ENCODE data around the gene CACNA1C.

The CACNA1C gene

GRCh38 chr12:2289525-2289924, 236.7 kb downstream of the CACNA1C start:
- no peak for DNase-seq (ENCODE audit: low read depth in 1 of 2, low spot score in 1 of 2)
- in situ Hi-C loops (cut with HindIII; ENCODE audit: low pct_unique_long_range_greater_than_20kb, low sequenced_read_pairs), result no loop called here
- no peak for TF ChIP-seq JUND (IDR thresholded peaks at IDR 0.05; ENCODE audit: low read depth)

DNA sequence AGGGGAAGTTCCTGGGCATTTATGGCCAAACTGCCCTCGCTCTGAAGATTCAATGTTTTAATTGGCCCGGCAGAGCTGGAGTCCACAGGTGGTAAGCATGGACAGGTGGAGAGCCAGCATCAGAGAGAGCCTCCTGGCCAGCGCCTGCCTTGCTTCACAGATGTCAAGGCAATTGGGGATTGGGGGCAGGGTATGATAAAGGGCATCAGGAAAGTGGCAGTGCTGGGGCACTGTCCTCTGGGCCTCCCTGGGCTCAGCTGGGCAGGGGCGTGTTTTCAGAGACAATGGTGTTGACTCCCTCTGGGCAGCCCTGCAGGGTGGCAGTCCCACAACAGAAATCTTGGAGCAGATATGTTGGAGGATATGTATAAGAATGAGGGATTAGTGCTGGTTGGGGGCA, 237.3 kb downstream of the CACNA1C start:
- DNase-seq (ENCODE audit: low read depth in 1 of 2, low spot score in 1 of 2), result no peak

GRCh38 chr12:2290516-2291065, 237.8 kb downstream of the CACNA1C start:
- no peak for DNase-seq (ENCODE audit: low read depth in 1 of 2, low spot score in 1 of 2)
- in situ Hi-C loops (cut with HindIII; ENCODE audit: low pct_unique_long_range_greater_than_20kb, low sequenced_read_pairs), result no loop called here
- no peak for TF ChIP-seq JUND (IDR thresholded peaks at IDR 0.05; ENCODE audit: low read depth)

More for the DNA sequence above, 237.3 kb downstream of the CACNA1C start:
- in situ Hi-C loops (cut with HindIII; ENCODE audit: low pct_unique_long_range_greater_than_20kb, low sequenced_read_pairs), result no loop called here
- no peak for TF ChIP-seq JUND (IDR thresholded peaks at IDR 0.05; ENCODE audit: low read depth)

DNA sequence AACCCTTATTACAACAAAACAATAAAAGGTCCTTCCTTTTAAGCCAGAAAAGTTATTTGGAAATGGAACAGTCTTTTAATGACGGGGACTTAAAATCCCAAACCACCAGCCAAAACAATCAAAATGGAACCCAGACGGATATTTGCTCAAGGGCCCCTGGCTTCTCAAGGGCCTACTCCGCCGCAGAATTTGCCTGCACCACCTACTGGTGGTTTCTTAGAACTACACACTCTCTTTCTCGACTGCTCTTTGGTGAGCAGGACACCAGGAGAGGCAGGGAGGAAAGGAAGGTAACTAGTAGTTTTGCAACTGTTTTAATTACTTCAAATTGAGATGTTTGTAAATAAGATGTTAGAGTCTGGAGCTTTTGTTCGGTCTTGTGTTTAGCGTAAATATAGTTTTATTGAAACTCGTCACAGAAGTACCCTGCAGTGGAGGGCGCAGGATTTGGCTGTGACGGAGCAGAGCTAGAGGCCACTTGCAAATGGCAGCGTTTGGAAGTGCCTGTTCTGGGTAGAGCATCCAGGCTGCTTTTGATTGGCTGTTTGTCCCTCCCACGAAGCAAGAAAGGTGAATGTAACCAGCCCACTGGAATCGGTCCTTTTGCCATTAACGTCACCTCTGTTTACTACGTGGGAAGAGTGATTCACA, 238.5 kb downstream of the CACNA1C start:
- no peak for TF ChIP-seq JUND (IDR thresholded peaks at IDR 0.05; ENCODE audit: low read depth)
- DNase-seq (ENCODE audit: low read depth in 1 of 2, low spot score in 1 of 2), result peak; percentile 49 to 71
- in situ Hi-C loops (cut with HindIII; ENCODE audit: low pct_unique_long_range_greater_than_20kb, low sequenced_read_pairs), result no loop called here

GRCh38 chr12:2291947-2292346, 239.2 kb downstream of the CACNA1C start:
- in situ Hi-C loops (cut with HindIII; ENCODE audit: low pct_unique_long_range_greater_than_20kb, low sequenced_read_pairs), result no loop called here
- no peak for TF ChIP-seq JUND (IDR thresholded peaks at IDR 0.05; ENCODE audit: low read depth)
- DNase-seq (ENCODE audit: low read depth in 1 of 2, low spot score in 1 of 2), result no peak

- no peak for DNase-seq (ENCODE audit: low read depth in 1 of 2, low spot score in 1 of 2)
- in situ Hi-C loops (cut with HindIII; ENCODE audit: low pct_unique_long_range_greater_than_20kb, low sequenced_read_pairs), result no loop called here
- TF ChIP-seq JUND (IDR thresholded peaks at IDR 0.05; ENCODE audit: low read depth), result no peak
Measured at GRCh38 chr12:2292560-2292959, 239.8 kb downstream of the CACNA1C start.

GRCh38 chr12:2294651-2295475, 242.1 kb downstream of the CACNA1C start:
- no peak for DNase-seq (ENCODE audit: low read depth in 1 of 2, low spot score in 1 of 2)
- TF ChIP-seq JUND (IDR thresholded peaks at IDR 0.05; ENCODE audit: low read depth), result no peak

DNA sequence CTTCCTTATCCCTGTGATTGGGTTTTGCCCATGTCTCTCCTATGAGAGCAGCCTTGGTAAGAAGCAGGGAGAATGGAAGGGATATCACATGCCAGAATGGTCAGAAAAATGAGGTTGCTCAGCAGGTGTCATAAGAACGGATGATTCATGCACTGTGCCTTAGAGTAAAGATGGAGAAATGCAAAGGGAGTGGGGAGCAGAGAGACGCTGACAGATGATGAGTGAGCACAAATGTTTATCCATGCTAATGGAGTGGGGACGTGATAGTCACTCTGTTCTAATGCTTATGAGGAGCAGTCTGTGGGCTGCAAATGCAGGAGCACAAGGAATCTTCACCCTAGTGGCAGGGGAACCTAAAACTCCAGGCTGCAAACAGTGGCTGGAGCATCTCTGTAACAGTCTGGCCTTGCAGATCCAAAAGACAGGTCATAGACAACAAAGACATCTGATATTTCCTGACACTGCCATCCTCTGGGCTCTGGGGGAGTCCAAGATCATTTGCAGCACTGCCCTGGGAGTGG, 243.2 kb downstream of the CACNA1C start:
- in situ Hi-C loops (cut with HindIII; ENCODE audit: low pct_unique_long_range_greater_than_20kb, low sequenced_read_pairs), result no loop called here
- no peak for DNase-seq (ENCODE audit: low read depth in 1 of 2, low spot score in 1 of 2)
- no peak for TF ChIP-seq JUND (IDR thresholded peaks at IDR 0.05; ENCODE audit: low read depth)

More at GRCh38 chr12:2294651-2295475, 242.1 kb downstream of the CACNA1C start:
- in situ Hi-C loops (cut with HindIII; ENCODE audit: low pct_unique_long_range_greater_than_20kb, low sequenced_read_pairs), result no loop called here

DNA sequence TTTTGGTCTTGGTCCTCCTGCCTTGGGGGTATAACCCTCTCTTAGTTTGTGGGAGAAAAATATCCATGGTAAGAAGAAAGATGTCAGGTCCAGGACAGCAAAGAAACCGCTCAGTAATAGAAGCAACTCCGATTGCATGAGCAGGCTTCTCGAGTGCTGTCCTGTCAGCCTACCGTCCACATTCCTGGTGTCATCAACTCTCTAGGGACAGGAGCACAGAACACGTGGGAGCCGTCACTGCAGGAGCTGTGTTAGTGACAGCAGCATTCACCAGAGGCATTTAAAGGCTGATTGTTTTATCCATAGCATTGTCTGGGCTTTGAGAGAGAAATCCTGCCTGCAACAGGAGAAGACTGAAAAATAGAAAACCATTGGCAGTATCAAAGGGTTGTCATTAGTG, 244.2 kb downstream of the CACNA1C start:
- DNase-seq (ENCODE audit: low read depth in 1 of 2, low spot score in 1 of 2), result no peak
- in situ Hi-C loops (cut with HindIII; ENCODE audit: low pct_unique_long_range_greater_than_20kb, low sequenced_read_pairs), result no loop called here
- no peak for TF ChIP-seq JUND (IDR thresholded peaks at IDR 0.05; ENCODE audit: low read depth)

DNA sequence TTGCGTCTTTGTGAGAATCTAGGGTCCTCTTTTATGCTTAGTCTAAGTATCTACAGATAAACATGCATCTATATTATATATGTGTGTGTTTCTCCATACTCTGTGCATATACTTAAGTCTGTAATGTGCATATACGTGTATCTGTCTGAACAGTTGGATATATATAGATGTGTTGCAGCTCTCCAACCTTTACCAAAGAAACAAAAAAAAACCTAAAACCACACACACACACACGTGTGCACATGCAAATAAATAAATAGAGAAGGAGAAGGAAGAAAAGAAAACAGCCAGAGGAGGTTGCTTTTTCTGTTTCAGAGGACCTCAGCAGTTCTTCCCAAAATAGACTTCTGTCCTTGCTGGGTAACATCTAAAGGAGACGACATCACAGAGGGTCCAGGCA, 244.9 kb downstream of the CACNA1C start:
- no peak for TF ChIP-seq JUND (IDR thresholded peaks at IDR 0.05; ENCODE audit: low read depth)
- no peak for DNase-seq (ENCODE audit: low read depth in 1 of 2, low spot score in 1 of 2)
- in situ Hi-C loops (cut with HindIII; ENCODE audit: low pct_unique_long_range_greater_than_20kb, low sequenced_read_pairs), result no loop called here

- DNase-seq (ENCODE audit: low read depth in 1 of 2, low spot score in 1 of 2), result no peak
- TF ChIP-seq JUND (IDR thresholded peaks at IDR 0.05; ENCODE audit: low read depth), result no peak
- in situ Hi-C loops (cut with HindIII; ENCODE audit: low pct_unique_long_range_greater_than_20kb, low sequenced_read_pairs), result no loop called here
Measured at GRCh38 chr12:2298556-2299200, 245.9 kb downstream of the CACNA1C start.

DNA sequence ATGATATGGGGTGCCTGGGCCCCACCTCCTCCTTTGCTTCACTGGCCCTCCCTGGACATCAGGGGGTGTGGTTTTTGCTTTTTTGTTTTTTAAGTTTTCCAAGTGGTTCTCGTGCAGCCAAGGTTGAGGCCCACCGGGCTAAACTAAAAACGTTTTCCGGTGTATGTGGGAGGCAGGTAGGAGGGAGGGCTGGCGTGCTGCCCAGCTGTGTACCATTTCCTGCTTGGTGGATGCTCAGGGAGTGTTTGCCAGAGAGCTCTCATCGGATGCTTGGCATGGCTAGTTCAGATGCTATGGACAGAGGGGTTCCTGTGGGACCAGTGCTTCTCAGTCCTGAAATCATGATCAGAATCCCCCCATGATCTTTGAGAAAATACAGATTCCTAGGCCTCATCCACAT, 246.4 kb downstream of the CACNA1C start:
- in situ Hi-C loops (cut with HindIII; ENCODE audit: low pct_unique_long_range_greater_than_20kb, low sequenced_read_pairs), result no loop called here
- no peak for TF ChIP-seq JUND (IDR thresholded peaks at IDR 0.05; ENCODE audit: low read depth)
- no peak for DNase-seq (ENCODE audit: low read depth in 1 of 2, low spot score in 1 of 2)
